GM21360 (cell line): Measurements from ENCODE around the gene JUNB.

Experiments used
- ATAC-seq: cut with Tn5 transposase; IDR thresholded peaks from one replicate; pipeline ENCODE4 v1.9.1; 2021; ENCODE audit warnings: mild to moderate bottlenecking, moderate library complexity; ENCODE audit not compliant: unreplicated experiment

The JUNB gene

GRCh38 chr19:12773571-12773970, 17.7 kb upstream of the JUNB start:
- ATAC-seq, result no peak

GRCh38 chr19:12774588-12775555, 16.4 kb upstream of the JUNB start, which contains the start of gene HOOK2:
Gene HOOK2, minus strand, starts transcription at chr19:12775552. Its CDS starts 103 bp downstream, at chr19:12775449.
- ATAC-seq, result no peak

GRCh38 chr19:12777217-12778016, 13.9 kb upstream of the JUNB start:
- no peak for ATAC-seq

- ATAC-seq, result no peak
These were observed 13.0 kb upstream of the JUNB start for GRCh38 chr19:12778017-12778904.

DNA sequence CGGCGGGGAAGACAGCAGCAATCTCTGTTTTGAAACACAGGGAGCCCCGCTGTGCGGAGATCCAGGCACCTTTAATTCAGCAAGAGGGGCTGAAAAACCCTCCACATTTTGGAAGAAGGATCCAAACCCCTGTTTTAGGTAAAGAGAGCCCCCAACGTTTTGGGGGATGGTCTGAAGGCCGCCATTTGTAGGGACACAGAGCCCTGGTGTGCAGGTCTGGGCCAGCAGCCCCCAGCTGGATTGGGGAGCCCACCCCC, 12.5 kb upstream of the JUNB start:
- no peak for ATAC-seq

DNA sequence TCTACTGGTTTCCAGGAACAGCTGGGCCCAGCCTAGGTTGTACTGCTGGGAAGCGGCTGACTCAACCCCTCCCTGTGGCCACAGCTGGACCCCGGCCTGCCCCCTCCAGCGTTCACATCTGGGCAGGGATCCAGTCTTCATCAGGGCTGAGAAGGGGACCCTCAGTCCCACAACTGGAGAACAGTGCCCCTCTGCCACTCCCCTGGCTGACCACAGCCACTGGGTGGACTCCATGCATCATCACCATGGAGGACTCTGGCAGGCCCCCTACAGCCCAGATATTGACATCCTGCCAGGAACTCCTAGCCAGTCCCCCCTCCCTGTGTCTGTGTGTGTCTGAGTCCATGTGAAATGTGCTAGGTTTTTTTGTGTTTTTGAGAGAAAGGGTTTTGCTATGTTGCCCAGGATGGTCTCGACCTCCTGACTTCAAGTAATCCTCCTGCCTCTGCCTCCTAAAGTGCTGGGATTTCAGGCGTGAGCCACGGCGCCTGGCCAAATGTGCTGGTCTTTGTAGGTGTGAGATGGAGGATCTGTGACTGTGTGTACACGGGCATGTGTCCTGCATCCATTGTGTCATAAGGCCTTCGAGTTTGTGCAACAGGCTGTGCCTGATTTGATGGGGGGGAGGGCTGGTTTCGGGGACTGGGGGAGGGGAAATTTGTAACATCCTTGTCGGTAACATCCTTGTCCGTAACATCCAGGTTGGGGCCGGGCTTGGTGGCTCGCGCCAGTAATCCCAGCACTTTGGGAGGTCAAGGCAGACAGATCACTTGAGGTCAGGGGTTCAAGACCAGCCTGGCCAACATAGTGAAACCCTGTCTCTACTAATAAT, 11.9 kb upstream of the JUNB start:
- ATAC-seq, result no peak

DNA sequence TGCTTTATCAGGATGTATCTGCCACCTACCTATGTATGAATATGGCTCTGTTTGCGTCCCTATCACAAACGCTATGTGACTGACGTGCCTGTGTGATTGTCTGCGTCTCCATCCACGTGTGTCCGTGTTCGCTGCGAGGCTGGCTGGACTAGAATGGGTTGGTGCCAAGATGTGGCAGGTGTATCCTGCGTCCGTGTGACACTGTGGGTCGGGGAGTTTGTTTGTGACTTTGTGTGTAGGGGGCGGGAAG, 9.2 kb upstream of the JUNB start:
- no peak for ATAC-seq

- no peak for ATAC-seq
These were observed 8.6 kb upstream of the JUNB start for GRCh38 chr19:12782424-12783290.

GRCh38 chr19:12783291-12783848, 7.9 kb upstream of the JUNB start:
- ATAC-seq, result no peak

GRCh38 chr19:12783849-12784393, 7.4 kb upstream of the JUNB start:
- no peak for ATAC-seq

- no peak for ATAC-seq
These were observed 6.9 kb upstream of the JUNB start for GRCh38 chr19:12784394-12784870.

DNA sequence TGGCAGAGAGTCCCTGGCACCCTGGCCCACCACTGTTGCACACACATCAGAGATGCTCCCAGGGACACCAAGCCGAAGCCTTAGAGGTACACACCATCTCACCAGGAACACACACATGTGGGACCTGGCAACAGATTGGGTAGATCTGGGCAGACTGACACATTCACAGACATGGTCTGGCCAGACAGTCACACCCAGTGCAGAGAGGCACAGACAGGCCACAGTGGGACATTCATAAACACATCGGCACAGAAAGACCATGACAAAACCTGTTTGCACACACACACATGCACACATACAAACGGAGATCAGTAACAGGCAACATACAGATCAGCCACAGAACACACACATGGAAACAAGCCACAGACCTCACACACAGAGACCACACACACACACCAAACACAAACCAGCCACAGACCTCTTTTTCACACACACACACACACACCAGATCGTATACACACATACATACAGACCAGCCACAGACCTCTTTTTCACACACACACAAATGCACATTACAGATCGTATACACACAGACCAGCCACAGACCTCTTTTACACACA, 6.3 kb upstream of the JUNB start:
- ATAC-seq, result no peak

GRCh38 chr19:12785431-12786031, 5.8 kb upstream of the JUNB start:
- no peak for ATAC-seq

DNA sequence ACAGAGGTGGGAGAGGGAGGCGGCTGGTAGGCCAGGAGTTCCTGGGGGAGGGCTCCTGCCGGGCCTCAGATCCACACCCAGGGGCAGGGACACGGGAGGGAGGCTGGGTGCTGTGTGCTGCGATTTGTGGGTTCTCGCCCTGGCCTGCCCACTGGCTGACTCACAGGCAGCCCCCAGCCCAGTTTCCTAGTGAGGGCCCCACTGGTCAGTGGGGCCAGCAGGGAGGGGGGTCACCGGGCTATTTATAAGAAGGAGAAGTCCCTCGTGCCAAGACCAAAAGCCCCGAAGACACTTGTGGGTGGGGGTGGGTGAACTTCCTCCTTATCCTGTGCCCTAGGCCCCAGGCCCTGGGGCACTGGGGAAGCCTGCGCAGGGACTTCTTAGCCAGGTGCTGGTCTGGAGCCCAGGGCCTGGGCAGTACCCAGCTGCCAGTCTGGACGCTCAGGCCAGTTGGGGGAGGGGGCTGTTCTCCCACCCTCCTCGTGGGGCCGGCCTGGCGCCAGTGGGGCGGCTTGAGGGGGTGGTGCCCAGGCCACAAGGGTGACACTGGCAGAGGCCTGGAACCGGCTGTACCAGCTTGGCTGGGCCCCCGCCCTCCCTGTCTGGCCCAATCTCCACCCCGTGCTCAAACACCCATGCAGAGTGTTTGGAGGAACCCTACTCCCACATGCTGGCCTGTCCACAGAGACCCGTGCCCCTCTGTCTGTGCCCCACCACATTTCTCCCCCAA, 5.0 kb upstream of the JUNB start:
- no peak for ATAC-seq

DNA sequence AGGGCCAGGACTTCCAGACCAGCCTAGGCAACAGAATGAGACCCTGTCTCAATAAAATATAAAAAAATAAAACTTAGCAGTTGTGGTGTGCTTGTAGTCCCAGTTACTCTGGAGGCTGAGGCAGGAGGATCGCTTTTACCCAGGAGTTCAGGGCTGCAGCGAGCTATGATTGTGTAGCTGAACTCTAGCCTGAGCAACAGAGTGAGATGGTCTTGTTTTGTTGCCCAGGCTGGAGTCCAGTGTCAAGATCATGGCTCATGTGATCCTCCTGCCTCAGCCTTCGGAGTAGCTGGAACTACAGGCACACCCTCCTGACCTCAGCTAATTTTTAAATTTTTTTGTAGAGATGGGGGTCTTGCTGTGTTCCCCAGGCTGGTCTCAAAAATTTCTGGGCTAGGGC, 4.3 kb upstream of the JUNB start:
- ATAC-seq, result no peak

DNA sequence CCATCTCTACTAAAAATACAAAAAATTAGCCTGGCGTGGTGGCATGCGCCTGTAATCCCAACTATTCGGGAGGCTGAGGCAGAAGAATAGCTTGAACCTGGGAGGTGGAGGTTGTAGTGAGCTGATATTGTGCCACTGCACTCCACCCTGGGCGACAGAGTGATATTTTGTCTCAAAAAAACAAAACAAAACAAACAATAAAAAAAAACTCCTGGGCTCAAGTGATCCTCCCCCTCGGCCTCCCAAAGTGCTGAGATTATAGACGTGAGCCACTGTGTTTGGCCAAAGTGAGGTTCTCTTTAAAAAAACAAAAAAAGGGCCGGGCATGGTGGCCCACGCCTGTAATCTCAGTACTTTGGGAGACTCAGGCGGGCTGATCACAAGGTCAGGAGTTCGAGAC, 3.8 kb upstream of the JUNB start:
- ATAC-seq, result no peak

DNA sequence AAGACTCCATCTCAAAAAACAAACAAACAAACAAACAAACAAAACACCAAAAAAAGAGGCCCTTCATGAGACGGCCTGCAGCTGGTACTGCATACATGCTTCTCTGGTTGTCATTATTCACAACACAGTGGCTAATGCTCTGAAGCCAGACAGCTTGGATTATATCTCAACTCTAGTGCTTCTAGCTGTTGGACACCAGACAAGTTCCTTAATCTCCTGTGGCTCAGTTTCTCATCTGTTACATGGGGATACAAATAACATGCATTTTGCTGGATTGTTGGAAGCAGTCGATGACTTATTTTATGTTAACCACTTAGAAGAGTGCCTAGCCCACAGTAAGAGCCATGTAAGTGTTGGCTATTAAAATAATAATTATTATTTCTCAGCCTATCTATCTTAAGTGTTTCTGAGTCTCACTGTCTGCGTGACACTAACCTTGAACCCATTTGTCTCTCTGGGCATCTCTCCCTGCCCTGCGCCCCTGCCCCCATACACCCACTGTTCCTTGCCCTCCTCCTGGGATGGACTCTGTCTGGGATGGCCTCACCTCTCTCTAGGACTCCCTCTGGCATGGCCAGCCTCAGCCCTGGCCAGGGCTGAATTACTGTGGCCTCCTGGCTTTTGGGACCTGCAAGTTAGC, 3.1 kb upstream of the JUNB start:
- no peak for ATAC-seq
